Fibroblast of skin of left biceps (primary cell): ENCODE data around the gene CCDC8.
A peak's percentile ranks its signal among the peaks of the same experiment; 100 is the strongest.
"Not testable (repeated sequence)": the region's sequence is repeated elsewhere in the genome, so short reads cannot be mapped to it uniquely, and the experiment has no call there.

ENCODE experiments used
- DNase-seq, 2 experiments: peaks; one replicate each; pipeline ENCODE4 v3.0.0-alpha.2; 2013; ENCODE audit warnings: low read depth in 2 of 2

CCDC8 gene

GRCh38 chr19:46383171-46383815 is 30.1 kb downstream of the CCDC8 start:
- no peak for DNase-seq

- no peak for DNase-seq
Observed at GRCh38 chr19:46381756-46382345, 31.5 kb downstream of the CCDC8 start.

DNA sequence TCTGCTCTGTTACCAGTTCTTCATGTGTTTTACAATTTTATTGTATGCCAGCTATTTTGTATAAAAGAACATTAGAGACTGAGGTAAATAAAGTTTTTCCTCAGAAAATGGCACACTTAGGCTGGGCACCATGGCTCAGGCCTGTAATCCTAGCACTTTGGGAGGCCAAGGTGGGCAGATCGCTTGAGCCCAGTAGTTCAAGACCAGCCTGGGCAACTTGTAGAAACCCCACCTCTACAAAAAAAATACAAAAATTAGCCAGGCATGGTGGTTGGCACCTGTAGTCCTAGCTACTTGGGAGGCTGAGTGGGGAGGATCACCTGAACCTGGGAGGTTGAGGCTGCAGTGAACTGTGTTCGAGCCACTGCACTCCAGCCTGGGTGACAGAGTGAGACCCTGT is 32.0 kb downstream of the CCDC8 start:
- DNase-seq: no peak

- DNase-seq: no peak
Observed at GRCh38 chr19:46380690-46381089, 32.7 kb downstream of the CCDC8 start.

DNA sequence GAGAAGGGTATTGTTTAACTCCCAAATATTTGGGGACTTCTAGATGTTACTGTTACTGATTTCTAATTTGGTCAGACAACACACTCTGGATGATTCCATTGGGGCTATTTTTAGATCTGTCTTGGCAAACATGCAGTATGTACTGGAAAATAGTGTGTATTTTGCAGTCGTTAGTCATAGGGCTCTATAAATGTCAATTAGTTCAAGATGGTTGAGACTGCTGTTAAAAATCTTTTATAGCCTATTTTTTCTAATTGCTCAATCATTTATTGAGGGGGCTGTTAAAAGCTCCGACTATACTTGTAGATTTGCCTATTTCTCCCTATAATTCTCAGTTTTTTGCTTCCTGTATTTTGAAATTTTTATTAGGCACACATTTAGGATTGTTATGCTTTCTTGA is 35.1 kb downstream of the CCDC8 start:
- peak; percentile 88 to 92 for DNase-seq

DNA sequence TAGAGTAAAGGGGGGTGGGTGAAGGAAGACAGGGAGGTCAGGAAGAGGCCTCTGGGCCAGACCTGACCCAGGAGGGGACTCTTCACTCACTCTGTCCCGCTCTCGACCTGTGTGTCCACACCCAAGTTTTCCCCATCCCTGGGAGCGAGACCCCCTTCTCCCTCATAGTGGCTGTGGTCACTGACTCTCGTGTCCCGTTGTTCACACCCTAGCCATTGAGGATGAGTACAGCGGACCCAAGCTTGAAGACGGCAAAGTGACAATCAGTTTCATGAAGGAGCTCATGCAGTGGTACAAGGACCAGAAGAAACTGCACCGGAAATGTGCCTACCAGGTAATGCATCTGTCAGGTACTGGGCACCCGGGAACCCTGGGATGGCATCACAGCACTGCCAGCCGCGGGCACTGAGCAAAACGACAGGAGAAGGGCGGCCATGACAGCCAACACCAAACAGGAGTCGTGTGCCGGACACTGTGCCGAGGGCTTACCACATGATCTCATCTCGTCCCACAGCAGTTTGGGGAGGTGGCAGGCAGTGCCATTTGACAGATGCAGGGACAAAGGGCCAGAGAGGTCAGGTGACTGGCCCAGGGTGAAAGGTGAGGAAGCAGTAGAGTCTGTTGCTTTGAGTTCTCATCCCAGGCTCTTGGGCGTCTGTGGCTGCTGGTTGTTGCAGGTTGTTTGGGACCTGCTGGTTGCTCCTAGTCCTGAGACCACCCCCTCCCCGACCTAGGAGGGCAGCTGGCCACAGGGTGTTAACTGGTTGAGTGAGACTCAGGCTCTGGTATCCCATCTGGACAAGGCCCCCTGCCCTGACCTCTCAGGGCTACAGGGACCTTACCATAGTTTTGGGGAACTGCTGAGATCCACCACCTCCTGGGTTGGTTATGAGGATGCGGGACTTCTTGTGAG is 36.9 kb downstream of the CCDC8 start:
- DNase-seq: no peak

GRCh38 chr19:46375476-46376067 is 37.8 kb downstream of the CCDC8 start:
- not testable (repeated sequence) for DNase-seq

GRCh38 chr19:46374536-46375475 is 38.6 kb downstream of the CCDC8 start:
- DNase-seq: no peak

- DNase-seq: no peak
Observed at GRCh38 chr19:46373491-46374359, 39.6 kb downstream of the CCDC8 start.

- DNase-seq: no peak
Observed at GRCh38 chr19:46372901-46373490, 40.4 kb downstream of the CCDC8 start.

DNA sequence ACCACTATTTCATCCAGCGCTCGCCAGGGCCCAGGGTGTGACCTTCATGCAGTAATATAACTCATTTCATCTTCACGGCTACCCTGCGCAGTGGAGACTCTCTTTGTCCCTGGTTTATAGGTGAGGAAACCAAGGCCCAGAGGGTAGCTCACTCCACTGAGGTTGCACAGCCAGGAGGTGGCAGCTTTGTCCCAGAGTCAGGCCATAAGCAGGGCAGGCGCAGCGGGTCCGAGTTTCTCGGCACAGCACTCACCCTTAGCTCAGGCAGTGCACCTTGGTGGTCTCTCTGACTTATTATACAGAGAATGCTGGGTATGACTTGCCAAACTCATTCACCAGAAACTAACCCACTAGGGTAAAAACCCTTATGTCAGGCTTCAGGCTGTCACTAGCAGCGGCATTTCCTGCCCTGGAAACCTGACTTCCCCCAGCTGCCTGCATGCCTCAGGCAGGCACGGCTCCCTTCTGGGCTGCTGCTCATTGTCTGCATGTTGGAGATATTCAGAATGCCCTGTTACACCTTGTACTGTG is 41.9 kb downstream of the CCDC8 start:
- DNase-seq: no peak

- no peak for DNase-seq
Observed at GRCh38 chr19:46369817-46370216, 43.5 kb downstream of the CCDC8 start.

GRCh38 chr19:46368116-46368515 is 45.2 kb downstream of the CCDC8 start:
- DNase-seq: no peak

DNA sequence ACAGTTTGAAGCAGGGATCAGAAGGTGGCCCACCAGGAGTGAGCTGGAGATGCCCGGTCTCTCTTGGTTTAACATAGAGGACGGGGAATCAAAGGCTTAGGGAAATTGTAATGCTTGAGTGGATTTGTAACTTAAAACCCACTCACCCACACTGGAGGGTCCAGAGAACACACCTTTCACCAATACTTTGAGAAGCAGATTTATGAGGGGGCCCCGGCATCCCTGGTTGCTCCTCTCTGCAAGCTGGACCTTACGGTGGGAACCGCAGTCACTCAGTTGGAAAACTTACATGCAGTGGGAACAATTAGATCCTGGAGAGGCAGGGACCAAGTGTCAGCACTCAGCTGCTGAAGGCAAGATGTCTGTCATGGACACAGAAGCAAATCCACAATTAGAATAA is 45.9 kb downstream of the CCDC8 start:
- DNase-seq: no peak

DNA sequence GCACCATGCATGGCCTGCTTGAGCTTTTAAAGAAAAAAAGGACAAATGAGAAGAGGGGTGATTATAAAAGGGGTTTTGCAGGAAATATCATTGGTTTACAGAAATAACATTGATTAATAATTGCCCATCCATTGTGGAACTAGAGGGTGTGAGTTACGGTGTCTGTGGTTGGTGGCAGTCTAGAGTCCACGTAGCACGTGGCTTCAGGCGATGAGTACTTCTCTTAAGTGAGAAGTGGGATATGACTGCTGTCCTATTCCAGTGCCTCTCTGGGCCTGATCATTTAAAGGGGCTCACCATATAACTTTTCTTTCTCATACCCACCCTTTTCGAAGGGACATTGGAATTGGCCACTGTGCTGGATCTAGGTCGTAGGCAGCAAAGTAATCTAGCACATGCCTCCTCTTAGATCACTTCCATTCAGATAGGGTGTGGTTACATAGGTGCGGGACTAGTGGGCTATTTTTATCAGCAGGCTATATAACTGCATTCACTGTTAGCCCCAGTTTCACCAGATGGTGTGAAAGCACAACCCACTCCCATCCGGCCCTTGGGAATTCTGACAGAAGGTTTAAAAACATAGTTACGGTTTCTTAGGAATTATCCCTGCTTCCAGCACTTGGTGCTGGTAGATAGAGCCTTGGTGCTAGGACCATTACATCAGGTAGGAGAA is 46.6 kb downstream of the CCDC8 start:
- no peak for DNase-seq

- DNase-seq: no peak
Observed at GRCh38 chr19:46365561-46365960, 47.8 kb downstream of the CCDC8 start.

- no peak for DNase-seq
Observed at GRCh38 chr19:46364359-46364758, 49.0 kb downstream of the CCDC8 start.

- DNase-seq: no peak
Observed at GRCh38 chr19:46361915-46362314, 51.4 kb downstream of the CCDC8 start.
